NOMO-1 (cell line): ENCODE measurements around the gene CCR4.

ENCODE experiments used
- DNase-seq, 2 experiments: peaks; one replicate each; lab custom pipeline; 2025; ENCODE audit not compliant: unreplicated experiment in 2 of 2; lab: John Stamatoyannopoulos, UW

CCR4 gene

GRCh38 chr3:32977861-32978260, 26.4 kb downstream of the CCR4 start:
- no peak for DNase-seq

- DNase-seq, result peak; percentile 9 to 35
Measured at GRCh38 chr3:32978331-32978730, 26.9 kb downstream of the CCR4 start.

- no peak for DNase-seq
Measured at GRCh38 chr3:32983124-32983523, 31.7 kb downstream of the CCR4 start.

GRCh38 chr3:32984918-32985317, 33.5 kb downstream of the CCR4 start:
- peak in 1 of 2 experiments; percentile 6 for DNase-seq

GRCh38 chr3:32989171-32989570, 37.7 kb downstream of the CCR4 start:
- no peak for DNase-seq

- no peak for DNase-seq
Measured at GRCh38 chr3:32990116-32990515, 38.7 kb downstream of the CCR4 start.

GRCh38 chr3:32991781-32992180, 40.3 kb downstream of the CCR4 start:
- no peak for DNase-seq

- DNase-seq, result no peak
Measured at GRCh38 chr3:32992310-32992686, 40.9 kb downstream of the CCR4 start.

GRCh38 chr3:32994045-32994444, 42.6 kb downstream of the CCR4 start:
- DNase-seq, result no peak

GRCh38 chr3:32995098-32995497, 43.7 kb downstream of the CCR4 start:
- no peak for DNase-seq

- no peak for DNase-seq
Measured at GRCh38 chr3:32996048-32996754, 44.8 kb downstream of the CCR4 start.

GRCh38 chr3:32996755-32997091, 45.3 kb downstream of the CCR4 start:
- DNase-seq, result no peak

GRCh38 chr3:32998631-32999451, 47.4 kb downstream of the CCR4 start:
- no peak for DNase-seq

GRCh38 chr3:33000691-33001385, 49.4 kb downstream of the CCR4 start:
- DNase-seq, result no peak

- no peak for DNase-seq
Measured at GRCh38 chr3:33001889-33002288, 50.4 kb downstream of the CCR4 start.

- no peak for DNase-seq
Measured at GRCh38 chr3:33003308-33003707, 51.9 kb downstream of the CCR4 start.

GRCh38 chr3:33004205-33004604, 52.8 kb downstream of the CCR4 start:
- DNase-seq, result no peak

- DNase-seq, result no peak
Measured at GRCh38 chr3:33004961-33005360, 53.5 kb downstream of the CCR4 start.
